Gastroesophageal sphincter (tissue), 4 donors: Measurements from ENCODE around the gene EVI5L. TPM values are rescaled to one million over a fixed set of nuclear protein-coding genes. Genes with fewer than 3 reads are reported as not detected.

Experiments
- ATAC-seq: fragments of 150-250 bp; one replicate; pipeline ENCODE4 v1.9.1; 2016; ENCODE audit warnings: mild to moderate bottlenecking, moderate library complexity
- H3K27ac ChIP-seq, 4 donors: fragments of 200-600 bp; sonication (generic) in 3 of 4; 1 replicate in 3 of 4; 2 replicates in 1 of 4; pipeline ENCODE4 v1.5.1; 2016 to 2019
- H3K27me3 ChIP-seq: fragments of 200-600 bp; sonication (generic); one replicate; pipeline ENCODE4 v1.5.1; 2019
- H3K36me3 ChIP-seq, 2 donors: fragments of 200-600 bp; sonication (generic); one replicate each; pipeline ENCODE4 v1.5.1; 2019; ENCODE audit warnings: control low read depth in 1 of 2
- H3K4me1 ChIP-seq, 3 donors: fragments of 200-600 bp; sonication (generic); 1 replicate in 2 of 3; 2 replicates in 1 of 3; pipeline ENCODE4 v1.5.1; 2016 to 2019; ENCODE audit warnings: control low read depth in 2 of 3
- H3K4me3 ChIP-seq, 2 donors: fragments of 200-600 bp; sonication (generic); one replicate each; pipeline ENCODE4 v1.5.1; 2019; ENCODE audit warnings: mild to moderate bottlenecking in 1 of 2, moderate library complexity in 1 of 2
- H3K9me3 ChIP-seq, 3 donors: fragments of 200-600 bp; sonication (generic); one replicate each; pipeline ENCODE4 v1.5.1; 2017 to 2019; ENCODE audit warnings: control low read depth in 2 of 3
- EP300 ChIP-seq: sonication (generic); formaldehyde crosslinking; IDR thresholded peaks from one replicate; pipeline ENCODE4 v1.6.1; 2017; ENCODE audit warnings: antibody characterized with exemption, mild to moderate bottlenecking
- POLR2A ChIP-seq, 2 donors: fragments of 450-650 bp; IDR thresholded peaks; one replicate each; pipeline ENCODE4 v1.6.1; 2017; ENCODE audit warnings: antibody characterized with exemption in 2 of 2, mild to moderate bottlenecking in 2 of 2, moderate library complexity in 1 of 2
- POLR2AphosphoS5 ChIP-seq: sonication (generic); formaldehyde crosslinking; IDR thresholded peaks from one replicate; pipeline ENCODE4 v1.6.1; 2017; ENCODE audit warnings: antibody characterized with exemption
- WGBS, 2 donors: methylation state at CpG; one replicate each; pipeline ENCODE4 v1.1.5; 2018; ENCODE audit warnings: low coverage in 1 of 2; 5-methylcytosine and 5-hydroxymethylcytosine counted together
- total RNA-seq, 4 donors: library from RNA; depleted of rRNA; stranded (reverse); fragments of >200 nt; gene quantifications; one replicate each; pipeline ENCODE4 v1.1.0, GENCODE V29; 2016
- TF ChIP-seq, protein P1 (sequence below), 4 experiments: fragments of 200-600 bp in 2 of 4; fragments of 450-650 bp in 2 of 4; sonication (generic) in 1 of 4; IDR thresholded peaks; one replicate each; pipeline ENCODE4 v1.5.1; 2017 to 2019; ENCODE audit warnings: antibody characterized with exemption in 4 of 4, mild to moderate bottlenecking in 2 of 4, moderate library complexity in 2 of 4

EVI5L gene
- total RNA-seq, 4 donors from 2014 or later: 17.3 to 46.3 (median 22.2) TPM

DNA sequence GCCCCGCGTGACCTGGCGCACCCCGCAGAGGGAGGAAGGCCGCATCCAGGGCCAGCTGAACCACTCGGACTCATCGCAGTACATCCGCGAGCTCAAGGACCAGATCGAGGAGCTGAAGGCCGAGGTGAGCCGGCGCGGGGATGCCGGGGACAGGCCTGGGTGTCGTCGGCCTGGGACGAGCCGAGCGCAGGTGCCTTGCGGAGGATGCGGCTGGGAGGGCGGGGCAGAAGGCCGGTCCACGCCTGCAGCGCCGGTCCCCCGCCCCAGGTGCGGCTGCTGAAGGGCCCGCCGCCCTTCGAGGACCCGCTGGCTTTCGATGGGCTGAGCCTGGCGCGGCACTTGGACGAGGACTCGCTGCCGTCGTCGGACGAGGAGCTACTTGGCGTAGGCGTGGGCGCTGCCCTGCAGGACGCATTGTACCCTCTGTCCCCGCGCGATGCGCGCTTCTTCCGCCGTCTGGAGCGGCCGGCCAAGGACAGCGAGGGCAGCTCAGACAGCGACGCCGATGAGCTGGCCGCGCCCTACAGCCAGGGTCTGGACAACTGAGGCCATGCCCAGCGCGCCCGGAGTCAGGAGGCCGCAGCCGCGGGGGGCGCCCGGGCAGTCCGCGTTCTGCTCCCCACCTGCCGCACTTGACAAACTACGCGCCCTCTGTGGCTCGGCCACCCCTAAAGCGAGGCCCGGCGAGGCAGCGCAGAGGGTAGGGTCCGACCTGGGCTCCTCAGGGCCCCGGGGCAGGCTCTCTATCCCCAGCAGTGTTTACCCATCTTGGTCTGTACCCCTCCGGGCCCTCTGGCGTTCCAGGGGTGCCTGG lies 33.3 kb downstream of the EVI5L start:
- ATAC-seq: no peak
- TF ChIP-seq POLR2A (IDR thresholded peaks at IDR 0.05): no peak
- TF ChIP-seq POLR2AphosphoS5: no peak
- no peaks in the 10 kb centered on the region for H3K9me3 ChIP-seq
- H3K27ac ChIP-seq: no peak overlapping the region
- peaks cover 0 to 23% (median 9%) of the 10 kb centered on the region in 3 donors for H3K4me1 ChIP-seq
- peaks cover 0 to 48% of the 10 kb centered on the region in 2 donors for H3K36me3 ChIP-seq
- no peak overlapping the region for H3K4me3 ChIP-seq
- peaks cover 100% of the 10 kb centered on the region for H3K27me3 ChIP-seq
- 78% methylated on average over 11 of the region's 83 CpGs; no CpG with 5 or more reads in 1 of the 2 donors for WGBS, 2 donors

DNA sequence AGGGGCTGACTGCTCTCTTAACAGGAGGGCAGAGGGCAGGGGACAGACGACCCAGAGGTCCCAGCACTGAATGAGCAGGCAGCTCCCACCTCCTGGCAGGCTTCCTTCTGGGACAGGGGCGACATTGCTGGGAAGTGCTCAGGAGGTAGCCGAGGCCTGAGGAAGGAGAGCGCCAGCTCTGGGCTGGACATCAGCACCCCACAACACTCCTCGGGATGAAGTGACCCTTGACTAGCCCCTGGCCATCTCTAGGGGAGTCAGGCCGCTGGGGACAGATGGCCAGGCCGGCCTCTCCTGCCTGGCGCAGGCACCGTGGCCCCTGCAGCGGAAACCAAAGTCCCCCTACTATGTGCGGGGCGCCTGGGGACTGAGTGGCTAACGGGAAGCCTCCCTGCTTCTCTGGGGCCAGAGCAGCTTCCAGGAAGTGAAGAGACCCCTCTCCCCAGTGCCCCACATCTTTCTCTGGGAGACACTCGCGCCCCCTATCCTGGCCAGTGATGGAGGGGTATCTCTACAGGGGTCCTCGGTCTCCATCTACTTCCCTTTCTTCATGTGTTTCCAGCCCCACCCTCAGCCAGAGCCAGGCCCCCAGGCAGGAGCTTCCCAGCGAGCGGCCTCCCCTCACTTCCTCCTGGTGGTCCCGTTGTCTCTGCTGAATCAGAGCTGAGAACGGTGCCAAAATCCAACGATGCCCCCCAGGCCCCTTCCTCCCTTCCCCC lies 34.1 kb downstream of the EVI5L start:
- Histone ChIP-seq H3K27ac (no peak overlapping the region), H3K36me3 (peaks cover 0 to 40% of the 10 kb centered on the region in 2 donors), H3K4me3 (no peak overlapping the region), H3K9me3 (no peaks in the 10 kb centered on the region), H3K27me3 (peaks cover 97% of the 10 kb centered on the region), H3K4me1 (peaks cover 0 to 31% (median 12%) of the 10 kb centered on the region in 3 donors)
- WGBS, 2 donors: 71 to 76% methylated on average over 3 to 5 of the region's 21 CpGs
- no peak for ATAC-seq
- TF ChIP-seq POLR2A (IDR thresholded peaks at IDR 0.05): no peak
- TF ChIP-seq, protein P1, sequence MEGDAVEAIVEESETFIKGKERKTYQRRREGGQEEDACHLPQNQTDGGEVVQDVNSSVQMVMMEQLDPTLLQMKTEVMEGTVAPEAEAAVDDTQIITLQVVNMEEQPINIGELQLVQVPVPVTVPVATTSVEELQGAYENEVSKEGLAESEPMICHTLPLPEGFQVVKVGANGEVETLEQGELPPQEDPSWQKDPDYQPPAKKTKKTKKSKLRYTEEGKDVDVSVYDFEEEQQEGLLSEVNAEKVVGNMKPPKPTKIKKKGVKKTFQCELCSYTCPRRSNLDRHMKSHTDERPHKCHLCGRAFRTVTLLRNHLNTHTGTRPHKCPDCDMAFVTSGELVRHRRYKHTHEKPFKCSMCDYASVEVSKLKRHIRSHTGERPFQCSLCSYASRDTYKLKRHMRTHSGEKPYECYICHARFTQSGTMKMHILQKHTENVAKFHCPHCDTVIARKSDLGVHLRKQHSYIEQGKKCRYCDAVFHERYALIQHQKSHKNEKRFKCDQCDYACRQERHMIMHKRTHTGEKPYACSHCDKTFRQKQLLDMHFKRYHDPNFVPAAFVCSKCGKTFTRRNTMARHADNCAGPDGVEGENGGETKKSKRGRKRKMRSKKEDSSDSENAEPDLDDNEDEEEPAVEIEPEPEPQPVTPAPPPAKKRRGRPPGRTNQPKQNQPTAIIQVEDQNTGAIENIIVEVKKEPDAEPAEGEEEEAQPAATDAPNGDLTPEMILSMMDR (IDR thresholded peaks at IDR 0.05): no peak
- TF ChIP-seq EP300: no peak
- TF ChIP-seq POLR2AphosphoS5: no peak

DNA sequence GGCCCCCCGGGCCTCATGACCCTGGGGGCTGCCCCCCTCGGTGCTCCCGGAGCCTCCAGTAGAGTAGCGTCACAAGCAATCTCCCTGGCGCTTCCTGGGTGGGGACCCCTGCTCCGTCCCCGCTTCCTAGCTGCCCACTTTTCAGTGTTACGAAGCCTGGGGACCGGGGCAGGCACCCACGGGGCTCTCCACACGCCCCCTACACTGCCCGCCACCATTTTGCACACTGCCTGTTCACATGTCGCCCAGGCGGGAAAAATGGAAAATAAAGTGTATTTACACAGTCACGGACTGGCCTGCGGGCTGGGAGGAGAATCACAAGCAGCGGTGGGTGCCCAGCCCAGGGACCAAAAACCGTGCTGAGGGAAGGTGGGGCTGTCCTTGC lies 34.7 kb downstream of the EVI5L start:
- Histone ChIP-seq H3K4me3 (no peak overlapping the region), H3K36me3 (peaks cover 0 to 34% of the 10 kb centered on the region in 2 donors), H3K4me1 (peaks cover 0 to 37% (median 13%) of the 10 kb centered on the region in 3 donors), H3K27ac (no peak overlapping the region), H3K9me3 (no peaks in the 10 kb centered on the region), H3K27me3 (peaks cover 92% of the 10 kb centered on the region)
- WGBS, 2 donors: 64% methylated on average over 6 of the region's 18 CpGs; no CpG with 5 or more reads in 1 of the 2 donors
- TF ChIP-seq EP300 (no peak), POLR2AphosphoS5 (no peak), POLR2A (IDR thresholded peaks at IDR 0.05) (no peak)
- TF ChIP-seq, protein P1 (IDR thresholded peaks at IDR 0.05): no peak
- ATAC-seq: no peak

GRCh38 chr19:7865262-7865911 lies 35.4 kb downstream of the EVI5L start:
- Histone ChIP-seq H3K36me3 (peaks cover 0 to 27% of the 10 kb centered on the region in 2 donors), H3K4me3 (no peak overlapping the region), H3K27me3 (peaks cover 84% of the 10 kb centered on the region), H3K4me1 (peaks cover 0 to 42% (median 16%) of the 10 kb centered on the region in 3 donors), H3K9me3 (no peaks in the 10 kb centered on the region), H3K27ac (no peak overlapping the region)
- ATAC-seq: no peak
- no peak for TF ChIP-seq EP300
- no peak for TF ChIP-seq POLR2AphosphoS5
- TF ChIP-seq POLR2A (IDR thresholded peaks at IDR 0.05): no peak
- TF ChIP-seq, protein P1 (IDR thresholded peaks at IDR 0.05): no peak
- WGBS, 2 donors: 39 to 53% methylated on average over 7 to 10 of the region's 10 CpGs
